HG02973 (cell line): ENCODE results near the gene PPP6R3.
"Not testable (repeated sequence)": the region's sequence is repeated elsewhere in the genome, so short reads cannot be mapped to it uniquely, and the experiment has no call there.

Source experiments
- ATAC-seq: cut with Tn5 transposase; IDR thresholded peaks from one replicate; pipeline ENCODE4 v1.9.1; 2021; ENCODE audit warnings: moderate library complexity; ENCODE audit not compliant: unreplicated experiment

Gene PPP6R3

GRCh38 chr11:68457216-68457897 lies 3.2 kb upstream of the PPP6R3 start:
- no peak for ATAC-seq

GRCh38 chr11:68457898-68458249 lies 2.7 kb upstream of the PPP6R3 start:
- no peak for ATAC-seq

DNA sequence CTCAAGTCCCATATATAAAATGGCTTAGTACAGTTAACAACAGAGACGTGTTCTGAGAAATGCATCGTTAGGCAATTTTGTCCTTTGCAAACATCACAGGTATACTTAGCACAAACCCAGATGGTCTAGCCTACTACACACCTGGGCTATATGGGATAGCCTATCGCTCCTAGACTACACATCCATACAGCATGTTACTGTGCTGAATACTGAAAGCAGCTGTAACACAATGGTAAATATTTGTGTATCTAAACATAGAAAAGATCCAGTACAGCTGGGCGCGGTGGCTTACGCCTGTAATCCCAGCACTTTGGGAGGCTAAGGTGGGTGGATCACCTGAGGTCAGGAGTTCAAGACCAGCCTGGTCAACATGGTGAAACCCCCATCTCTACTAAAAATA lies 2.2 kb upstream of the PPP6R3 start:
- not testable (repeated sequence) for ATAC-seq

- ATAC-seq: peak; percentile 65
Observed at GRCh38 chr11:68459886-68460740, 439 bp upstream of the PPP6R3 start.

DNA sequence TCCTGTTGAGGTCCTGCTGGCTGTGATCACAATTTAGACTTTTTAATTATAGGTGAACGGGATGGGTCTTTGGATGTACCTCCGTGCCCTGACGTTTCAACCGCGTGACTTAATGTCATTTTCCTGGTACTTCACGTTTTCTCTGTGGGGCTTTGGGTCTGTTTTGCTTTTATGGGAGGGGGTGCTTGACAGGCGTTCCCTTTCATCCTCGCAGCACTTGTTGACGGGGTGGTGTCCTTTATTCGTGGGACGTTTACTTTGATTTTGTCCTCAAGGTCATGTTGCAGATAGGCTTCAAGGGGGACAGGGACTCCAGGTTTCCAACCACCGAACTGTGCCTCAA lies 994 bp downstream of the PPP6R3 start:
- no peak for ATAC-seq

- ATAC-seq: no peak
Observed at GRCh38 chr11:68463714-68464113, 3.2 kb downstream of the PPP6R3 start.

- ATAC-seq: no peak
Observed at GRCh38 chr11:68467201-68467834, 6.8 kb downstream of the PPP6R3 start.

DNA sequence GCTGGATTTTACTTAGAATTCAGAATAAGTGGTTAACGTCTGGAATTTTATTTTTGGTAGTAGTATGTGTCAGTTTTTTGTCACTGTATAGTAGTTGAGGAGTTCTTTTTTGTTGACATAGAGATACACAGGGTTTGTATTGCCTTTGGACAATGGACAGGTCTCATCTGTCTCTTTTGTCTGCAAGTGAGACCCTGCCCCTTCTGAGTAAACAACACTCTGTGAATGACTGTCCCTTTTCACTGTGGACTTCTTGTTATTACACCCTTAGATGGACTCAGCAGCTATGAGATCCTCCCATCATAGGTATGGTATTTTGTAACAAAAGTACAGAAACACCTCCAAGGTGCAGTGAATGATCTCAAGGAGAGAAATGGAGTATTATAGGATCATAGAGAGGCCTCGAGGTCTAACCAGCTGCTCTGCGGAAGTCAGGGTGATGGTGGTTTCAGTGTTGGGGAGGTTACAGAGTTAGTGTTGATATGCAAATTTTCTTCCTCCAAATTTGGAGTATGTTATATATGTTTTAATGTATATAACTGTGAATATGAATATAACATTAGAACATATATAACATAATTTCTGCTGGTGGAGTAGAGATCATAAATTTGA lies 7.8 kb downstream of the PPP6R3 start:
- no peak for ATAC-seq

GRCh38 chr11:68469122-68469521 lies 8.6 kb downstream of the PPP6R3 start:
- no peak for ATAC-seq

DNA sequence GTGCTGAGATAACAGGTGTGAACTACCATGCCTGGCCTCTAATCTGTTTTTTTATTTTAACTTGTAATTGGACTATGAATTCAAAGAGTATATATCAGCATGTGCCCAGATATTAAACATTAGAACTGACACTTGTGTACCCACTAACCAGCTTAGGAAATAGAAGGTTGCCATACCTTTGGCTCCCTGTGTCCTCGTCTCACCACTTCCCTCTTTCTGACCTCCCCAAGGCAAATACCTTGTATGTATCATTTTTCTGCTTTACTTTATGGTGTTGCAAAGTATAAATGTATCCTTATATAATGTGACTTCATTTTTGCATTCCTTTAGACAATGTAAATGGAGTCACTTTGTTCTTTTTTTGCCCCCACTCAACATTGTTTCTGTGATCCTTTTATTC lies 9.1 kb downstream of the PPP6R3 start:
- ATAC-seq: no peak

DNA sequence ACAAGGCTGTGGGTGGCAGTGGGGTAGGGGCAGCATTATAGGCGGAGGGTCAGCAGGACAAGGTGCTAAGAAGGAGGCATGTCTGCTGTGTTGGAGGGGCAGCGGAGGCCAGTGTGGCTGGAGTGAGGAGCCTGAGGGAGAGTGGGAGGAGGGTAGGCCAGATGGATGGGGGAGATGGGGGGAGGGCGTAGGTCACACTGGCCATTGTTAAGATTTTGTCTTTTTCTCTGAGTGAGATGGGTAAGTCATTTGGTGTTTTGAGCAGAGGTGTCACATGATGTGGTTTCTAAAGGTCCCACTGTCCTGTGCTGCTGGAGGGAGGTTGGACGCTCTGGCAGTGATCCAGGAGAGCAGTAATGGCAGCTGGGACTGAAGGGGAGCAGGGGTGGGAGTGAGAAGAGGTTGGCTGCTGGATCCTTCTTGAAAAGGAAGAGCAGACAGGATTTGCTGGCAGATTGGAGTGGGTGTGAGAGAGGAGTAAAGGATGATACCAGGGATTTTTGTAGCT lies 9.8 kb downstream of the PPP6R3 start:
- no peak for ATAC-seq

DNA sequence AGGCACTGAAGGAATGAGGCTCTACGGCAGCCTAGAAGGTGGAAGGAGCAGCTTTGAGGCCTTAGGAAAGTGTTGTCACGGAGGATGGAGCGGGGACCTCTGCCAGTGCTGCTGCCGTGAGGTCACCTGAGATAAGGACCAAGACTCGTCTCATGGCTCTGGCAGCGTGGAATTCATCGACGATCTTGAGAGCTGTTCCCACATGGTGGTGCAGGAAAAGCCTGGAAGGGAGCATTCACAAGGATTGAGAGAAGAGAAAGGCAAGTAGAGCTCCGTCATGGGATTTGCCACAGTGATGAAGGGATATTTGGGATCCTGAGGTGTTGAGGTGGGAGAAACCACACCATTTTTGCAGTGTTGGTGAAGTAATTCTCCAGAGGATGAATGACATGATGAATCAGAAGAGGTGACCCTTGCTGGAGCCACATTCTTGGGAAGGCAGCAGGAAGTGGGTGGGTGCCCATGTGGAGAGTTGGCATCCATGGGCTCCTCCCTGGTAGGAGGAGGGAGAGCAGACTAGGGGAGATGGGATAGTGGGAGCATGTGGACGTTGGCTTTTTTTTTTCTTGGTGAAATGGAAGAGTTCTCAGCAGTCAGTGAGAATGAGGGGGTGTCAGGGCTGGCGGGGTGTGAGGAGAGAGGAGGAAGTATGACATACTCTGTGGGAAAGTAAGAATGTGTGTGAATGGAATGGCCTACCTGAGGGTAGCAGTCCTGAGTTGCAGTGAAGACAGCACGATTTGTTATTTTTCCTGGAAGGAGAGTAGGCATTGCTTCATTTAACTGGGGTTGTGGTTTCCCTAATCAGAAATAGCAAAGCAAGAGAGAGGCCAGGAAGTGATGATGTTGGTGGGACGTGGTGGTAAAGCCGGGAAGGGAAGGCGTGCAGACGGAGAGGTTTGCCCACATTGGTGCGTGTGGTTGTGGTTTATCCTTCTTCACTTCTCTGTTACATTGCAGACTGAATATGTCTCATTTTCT lies 11.1 kb downstream of the PPP6R3 start:
- no peak for ATAC-seq

DNA sequence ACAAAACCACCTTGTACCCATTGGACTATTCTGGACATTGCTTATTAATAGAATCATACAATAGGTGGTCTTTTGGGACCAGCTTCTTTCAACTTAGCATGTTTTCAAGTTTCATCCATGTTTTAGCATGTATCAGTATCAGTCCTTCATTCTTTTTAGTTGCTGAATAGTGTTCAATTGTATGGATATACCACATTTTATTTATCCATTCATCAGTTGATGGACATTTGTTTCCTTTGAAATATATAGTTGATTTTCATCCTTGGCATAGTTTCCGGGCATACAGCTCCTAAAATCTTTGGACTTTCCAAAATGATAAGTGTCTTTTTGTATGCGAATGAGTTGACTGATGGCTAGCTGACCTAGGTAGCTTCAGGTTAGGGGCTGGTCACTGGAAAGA lies 12.2 kb downstream of the PPP6R3 start:
- no peak for ATAC-seq

- no peak for ATAC-seq
Observed at GRCh38 chr11:68473693-68474092, 13.1 kb downstream of the PPP6R3 start.

DNA sequence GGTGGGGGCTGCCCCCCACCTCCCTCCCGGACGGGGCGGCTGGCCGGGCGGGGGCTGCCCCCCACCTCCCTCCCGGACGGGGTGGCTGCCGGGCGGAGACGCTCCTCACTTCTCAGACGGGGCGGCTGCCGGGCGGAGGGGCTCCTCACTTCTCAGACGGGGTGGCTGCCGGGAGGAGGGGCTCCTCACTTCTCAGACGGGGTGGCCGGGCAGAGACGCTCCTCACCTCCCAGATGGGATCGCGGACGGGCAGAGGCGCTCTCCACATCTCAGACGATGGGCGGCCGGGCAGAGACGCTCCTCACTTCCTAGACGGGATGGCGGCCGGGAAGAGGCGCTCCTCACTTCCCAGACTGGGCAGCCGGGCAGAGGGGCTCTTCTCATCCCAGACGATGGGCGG lies 15.1 kb downstream of the PPP6R3 start:
- not testable (repeated sequence) for ATAC-seq

GRCh38 chr11:68479390-68479789 lies 18.8 kb downstream of the PPP6R3 start:
- no peak for ATAC-seq

- ATAC-seq: no peak
Observed at GRCh38 chr11:68480193-68480592, 19.6 kb downstream of the PPP6R3 start.

DNA sequence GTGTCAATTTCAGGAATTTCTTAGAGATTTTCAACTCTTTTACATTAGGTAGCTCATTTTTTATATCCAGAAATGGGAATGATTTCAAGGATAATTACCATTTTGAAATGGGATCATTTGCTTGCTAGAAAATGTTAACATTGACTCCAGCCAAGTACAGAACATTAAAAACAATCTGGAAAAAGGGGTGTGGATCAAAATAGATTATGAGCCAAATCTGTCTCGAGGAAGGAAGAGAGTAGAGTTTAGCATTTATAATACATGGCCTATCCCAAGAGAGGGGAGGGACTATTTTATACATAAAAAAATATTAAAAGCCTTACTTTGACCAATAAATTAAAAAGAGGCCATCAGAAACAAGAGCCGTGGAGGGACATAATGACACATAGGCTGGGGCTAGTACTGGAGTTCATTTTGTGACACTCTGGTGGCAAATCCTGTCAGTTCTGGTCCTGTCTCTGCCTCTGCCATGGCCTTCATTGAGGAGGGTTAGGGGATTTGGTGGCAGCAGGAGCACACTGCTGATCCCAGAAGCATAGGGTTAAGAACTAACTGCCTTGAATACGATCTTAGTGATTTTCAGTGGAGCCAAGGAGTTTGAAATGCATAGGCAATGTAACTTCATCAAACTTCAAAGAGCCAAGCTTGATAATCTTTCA lies 20.4 kb downstream of the PPP6R3 start:
- ATAC-seq: no peak

DNA sequence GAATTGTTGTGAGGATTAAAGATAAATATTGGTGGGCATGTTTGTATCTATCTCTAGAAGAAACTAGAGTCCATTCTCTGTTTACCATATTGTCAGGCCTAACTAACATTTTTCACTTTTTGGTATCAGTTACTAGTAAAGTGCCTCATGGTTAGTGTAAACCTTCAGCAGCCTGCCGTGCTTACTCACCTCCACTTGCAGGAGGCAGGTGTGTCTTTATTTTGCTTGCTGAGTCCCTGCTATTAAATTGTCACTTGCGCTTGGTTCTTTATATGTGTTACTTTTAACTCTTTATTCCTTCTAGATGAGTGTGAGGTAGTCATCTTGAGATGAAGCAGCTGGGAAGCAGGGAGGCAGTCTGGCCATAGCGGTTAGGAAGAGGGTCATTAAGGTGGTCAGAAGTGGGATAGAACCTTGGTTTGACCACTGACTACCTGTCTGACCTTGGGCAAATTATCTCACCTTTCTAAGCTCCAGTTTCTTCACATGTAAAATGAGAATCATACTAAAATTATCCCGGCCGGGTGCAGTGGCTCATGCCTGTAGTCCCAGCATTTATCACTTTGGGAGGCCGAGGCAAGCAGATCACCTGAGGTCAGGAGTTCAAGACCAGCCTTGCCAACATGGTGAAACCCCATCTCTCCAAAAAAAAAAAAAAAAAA lies 21.2 kb downstream of the PPP6R3 start:
- no peak for ATAC-seq
